GM18868 (cell line): ENCODE measurements around the gene ST8SIA6.
"Not testable (repeated sequence)": the region's sequence is repeated elsewhere in the genome, so short reads cannot be mapped to it uniquely, and the experiment has no call there.

Experiments used
- ATAC-seq: cut with Tn5 transposase; IDR thresholded peaks from one replicate; pipeline ENCODE4 v1.9.1; 2021; ENCODE audit warnings: mild to moderate bottlenecking, moderate library complexity; ENCODE audit not compliant: unreplicated experiment

Gene ST8SIA6

GRCh38 chr10:17427666-17428350 is 26.6 kb downstream of the ST8SIA6 start:
- no peak for ATAC-seq

GRCh38 chr10:17427201-17427600 is 27.2 kb downstream of the ST8SIA6 start:
- ATAC-seq: no peak

- ATAC-seq: no peak
Measured at GRCh38 chr10:17426263-17426750, 28.1 kb downstream of the ST8SIA6 start.

GRCh38 chr10:17425584-17426262 is 28.7 kb downstream of the ST8SIA6 start:
- no peak for ATAC-seq

- ATAC-seq: no peak
Measured at GRCh38 chr10:17423632-17424186, 30.7 kb downstream of the ST8SIA6 start.

- no peak for ATAC-seq
Measured at GRCh38 chr10:17422931-17423330, 31.5 kb downstream of the ST8SIA6 start.

GRCh38 chr10:17418249-17418648 is 36.1 kb downstream of the ST8SIA6 start:
- ATAC-seq: no peak

GRCh38 chr10:17416442-17417211 is 37.8 kb downstream of the ST8SIA6 start:
- no peak for ATAC-seq

GRCh38 chr10:17415046-17415658 is 39.2 kb downstream of the ST8SIA6 start:
- ATAC-seq: no peak

GRCh38 chr10:17414484-17414883 is 39.9 kb downstream of the ST8SIA6 start:
- ATAC-seq: no peak

GRCh38 chr10:17413876-17414275 is 40.5 kb downstream of the ST8SIA6 start:
- no peak for ATAC-seq

GRCh38 chr10:17412323-17412722 is 42.1 kb downstream of the ST8SIA6 start:
- no peak for ATAC-seq

- no peak for ATAC-seq
Measured at GRCh38 chr10:17410907-17411306, 43.5 kb downstream of the ST8SIA6 start.

GRCh38 chr10:17409170-17409733 is 45.1 kb downstream of the ST8SIA6 start:
- ATAC-seq: peak; percentile 49

- no peak for ATAC-seq
Measured at GRCh38 chr10:17407047-17407446, 47.3 kb downstream of the ST8SIA6 start.

GRCh38 chr10:17406036-17406834 is 48.2 kb downstream of the ST8SIA6 start:
- ATAC-seq: no peak

GRCh38 chr10:17403161-17403560 is 51.2 kb downstream of the ST8SIA6 start:
- no peak for ATAC-seq

GRCh38 chr10:17402040-17402439 is 52.4 kb downstream of the ST8SIA6 start:
- ATAC-seq: not testable (repeated sequence)

GRCh38 chr10:17396004-17396403 is 58.4 kb downstream of the ST8SIA6 start:
- no peak for ATAC-seq

GRCh38 chr10:17394854-17395253 is 59.5 kb downstream of the ST8SIA6 start:
- no peak for ATAC-seq
